Colonic mucosa (tissue), 4 donors: ENCODE results near the gene CNIH2. TPM values are rescaled to one million over a fixed set of nuclear protein-coding genes. Genes with fewer than 3 reads are reported as not detected.

Source experiments
- DNase-seq: peaks from one replicate; pipeline ENCODE4 v3.0.0-alpha.2; 2020
- H3K27ac ChIP-seq: fragments of 200-600 bp; one replicate; pipeline ENCODE4 v1.8.0; 2021
- H3K27me3 ChIP-seq: fragments of 200-600 bp; one replicate; pipeline ENCODE4 v1.8.0; 2021
- H3K36me3 ChIP-seq: fragments of 200-600 bp; one replicate; pipeline ENCODE4 v1.8.0; 2021
- H3K4me1 ChIP-seq: fragments of 200-600 bp; one replicate; pipeline ENCODE4 v1.8.0; 2021; ENCODE audit warnings: mild to moderate bottlenecking
- H3K4me3 ChIP-seq: fragments of 200-600 bp; one replicate; pipeline ENCODE4 v1.8.0; 2021
- H3K9ac ChIP-seq, 2 donors: one replicate each; pipeline ENCODE4 v1.7.0; 2013; ENCODE audit warnings: control low read depth in 2 of 2, low read depth in 2 of 2, low read length in 2 of 2
- H3K9me3 ChIP-seq: fragments of 200-600 bp; one replicate; pipeline ENCODE4 v1.8.0; 2021
- intact Hi-C: fragments of 100-400 bp; cut with DNase I; formaldehyde crosslinking; loops from one replicate; pipeline ENCODE4 v1.14.1; 2022
- total RNA-seq, 2 donors: library from RNA; stranded (reverse); fragmentation: NEBNext Ultra II Directional in 1 of 2; extraction: Animal tissue kit (Norgen Biotek cat#: 25700) in 1 of 2; gene quantifications; one replicate each; pipeline ENCODE4 v1.2.1, GENCODE V29; 2021
- TF ChIP-seq, protein P1 (sequence below): fragments of 200-600 bp; IDR thresholded peaks from one replicate; pipeline ENCODE4 v1.8.0; 2022; ENCODE audit warnings: antibody characterized with exemption, mild to moderate bottlenecking
- donor health status: healthy.
- donor health status: DM: no; HTN: no; CAD: no.
- donor health status: DM: no; HTN: no; CAD: no.

Gene CNIH2
- total RNA-seq, 2 donors from 2014 or later: 0.58 to 0.67 TPM

DNA sequence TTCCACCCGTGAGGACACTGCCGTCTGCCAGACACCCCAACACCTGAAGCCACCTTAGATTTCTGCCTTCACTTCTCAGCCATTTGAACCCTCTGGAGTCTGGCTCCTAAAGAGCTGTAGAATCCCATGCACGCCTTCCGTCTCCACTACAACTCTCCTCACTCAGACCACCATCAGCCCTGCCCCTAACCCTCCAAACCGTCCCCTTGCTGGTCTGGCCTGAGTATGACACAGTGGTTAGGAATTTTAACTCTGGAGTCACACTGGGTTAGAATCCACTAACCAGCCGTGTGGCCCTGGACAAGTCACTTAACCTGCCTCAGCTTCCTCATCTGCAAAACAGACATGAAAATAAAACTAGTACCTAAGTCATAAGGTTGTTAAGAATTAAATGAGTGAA is 3.0 kb downstream of the CNIH2 start:
- intact Hi-C loops: no loop called here
- no peak overlapping the region for H3K9ac ChIP-seq

DNA sequence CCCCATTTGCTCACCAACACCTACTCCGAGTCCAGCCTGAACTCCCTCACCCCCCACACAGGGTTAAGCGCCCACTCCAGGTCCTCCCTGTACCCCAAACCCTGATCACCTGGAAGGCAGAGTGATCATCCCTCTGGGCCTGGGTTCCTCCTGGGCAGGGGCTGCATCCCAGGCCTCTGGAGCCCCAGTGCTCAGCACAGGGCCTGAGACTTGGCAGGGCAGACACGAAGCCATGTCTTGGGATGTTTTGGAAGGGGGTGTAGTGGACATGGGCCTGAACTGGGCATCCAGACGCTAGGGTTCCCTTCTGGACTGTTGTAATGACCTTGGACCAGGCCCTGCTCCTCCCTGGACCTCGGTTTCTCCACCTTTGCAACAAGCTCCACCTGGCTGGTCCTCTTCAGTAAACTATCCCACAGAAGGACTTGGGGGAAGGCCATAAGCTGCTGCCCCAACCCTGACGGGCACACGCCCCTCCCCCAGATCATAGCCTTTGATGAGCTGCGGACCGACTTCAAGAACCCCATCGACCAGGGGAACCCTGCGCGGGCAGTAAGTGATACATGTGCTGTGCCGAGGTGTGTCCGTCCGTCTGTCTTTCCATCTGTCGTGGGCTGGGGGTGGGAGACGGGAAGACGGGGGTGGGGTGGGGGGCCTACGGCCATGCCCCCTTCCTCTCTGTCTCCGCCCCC is 3.9 kb downstream of the CNIH2 start:
- H3K4me3 ChIP-seq: no peak overlapping the region
- H3K9me3 ChIP-seq: no peaks in the 10 kb centered on the region
- no peak overlapping the region for H3K27ac ChIP-seq
- no peaks in the 10 kb centered on the region for H3K4me1 ChIP-seq
- TF ChIP-seq, protein P1, sequence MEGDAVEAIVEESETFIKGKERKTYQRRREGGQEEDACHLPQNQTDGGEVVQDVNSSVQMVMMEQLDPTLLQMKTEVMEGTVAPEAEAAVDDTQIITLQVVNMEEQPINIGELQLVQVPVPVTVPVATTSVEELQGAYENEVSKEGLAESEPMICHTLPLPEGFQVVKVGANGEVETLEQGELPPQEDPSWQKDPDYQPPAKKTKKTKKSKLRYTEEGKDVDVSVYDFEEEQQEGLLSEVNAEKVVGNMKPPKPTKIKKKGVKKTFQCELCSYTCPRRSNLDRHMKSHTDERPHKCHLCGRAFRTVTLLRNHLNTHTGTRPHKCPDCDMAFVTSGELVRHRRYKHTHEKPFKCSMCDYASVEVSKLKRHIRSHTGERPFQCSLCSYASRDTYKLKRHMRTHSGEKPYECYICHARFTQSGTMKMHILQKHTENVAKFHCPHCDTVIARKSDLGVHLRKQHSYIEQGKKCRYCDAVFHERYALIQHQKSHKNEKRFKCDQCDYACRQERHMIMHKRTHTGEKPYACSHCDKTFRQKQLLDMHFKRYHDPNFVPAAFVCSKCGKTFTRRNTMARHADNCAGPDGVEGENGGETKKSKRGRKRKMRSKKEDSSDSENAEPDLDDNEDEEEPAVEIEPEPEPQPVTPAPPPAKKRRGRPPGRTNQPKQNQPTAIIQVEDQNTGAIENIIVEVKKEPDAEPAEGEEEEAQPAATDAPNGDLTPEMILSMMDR: no peak
- intact Hi-C loops: loop anchor here (2.0 kb wide), 1 partner anchor 59 kb away; no protein-coding TSS in a partner anchor
- no peaks in the 10 kb centered on the region for H3K27me3 ChIP-seq
- H3K9ac ChIP-seq: no peak overlapping the region
- no peak for DNase-seq
- no peaks in the 10 kb centered on the region for H3K36me3 ChIP-seq

More for the DNA sequence above, 3.0 kb downstream of the CNIH2 start:
- Histone ChIP-seq H3K27ac (no peak overlapping the region), H3K36me3 (no peaks in the 10 kb centered on the region), H3K4me3 (no peak overlapping the region), H3K4me1 (no peaks in the 10 kb centered on the region), H3K27me3 (no peaks in the 10 kb centered on the region), H3K9me3 (no peaks in the 10 kb centered on the region)
- TF ChIP-seq, protein P1: no peak
- no peak for DNase-seq

DNA sequence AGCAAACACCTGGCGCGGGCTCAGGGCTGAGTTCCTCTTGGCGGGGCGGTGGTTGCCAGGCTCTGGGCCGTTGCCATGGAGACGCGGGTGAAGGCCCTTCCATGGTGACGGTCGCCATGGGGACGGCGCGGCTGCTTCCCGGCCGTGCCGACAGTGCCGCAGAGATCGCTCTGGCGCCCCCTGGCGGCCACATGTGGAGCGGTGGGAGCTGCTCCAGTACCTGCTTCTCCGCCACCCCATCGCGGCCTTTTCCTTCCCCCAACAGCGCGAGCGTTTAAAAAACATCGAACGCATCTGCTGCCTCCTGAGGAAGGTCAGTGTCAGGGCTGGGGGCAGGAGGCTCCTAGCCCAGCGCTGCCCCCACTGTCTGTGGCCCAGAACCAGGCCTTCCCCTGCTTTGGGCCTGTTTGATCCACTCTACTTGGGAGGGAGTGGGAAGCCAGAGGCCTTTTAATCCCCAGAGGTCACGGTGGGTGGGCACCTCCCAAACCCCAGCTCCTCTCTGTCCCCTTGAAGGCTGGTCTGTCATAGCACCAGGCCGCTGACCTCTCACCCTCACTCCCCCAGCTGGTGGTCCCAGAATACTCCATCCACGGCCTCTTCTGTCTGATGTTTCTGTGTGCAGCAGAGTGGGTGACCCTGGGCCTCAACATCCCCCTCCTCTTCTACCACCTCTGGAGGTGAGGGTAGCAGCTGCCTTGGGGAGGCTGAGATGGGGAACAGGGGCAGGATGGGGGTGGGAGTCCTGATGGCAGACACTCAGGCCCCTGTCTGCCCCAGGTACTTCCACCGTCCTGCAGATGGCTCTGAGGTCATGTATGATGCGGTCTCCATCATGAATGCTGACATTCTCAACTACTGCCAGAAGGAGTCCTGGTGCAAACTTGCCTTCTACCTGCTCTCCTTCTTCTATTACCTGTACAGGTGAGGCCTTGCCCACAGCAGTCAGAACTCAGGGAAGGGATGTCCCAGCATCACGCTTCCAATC is 4.8 kb downstream of the CNIH2 start:
- H3K4me1 ChIP-seq: peaks cover 2% of the 10 kb centered on the region
- H3K9ac ChIP-seq: peak overlapping the region in 1 of 2 donors; percentile 26
- no peak overlapping the region for H3K4me3 ChIP-seq
- peak; percentile 98 for DNase-seq
- no peaks in the 10 kb centered on the region for H3K36me3 ChIP-seq
- no peaks in the 10 kb centered on the region for H3K27me3 ChIP-seq
- TF ChIP-seq, protein P1: peak; percentile 95
- intact Hi-C loops: loop anchor here (2.0 kb wide), 1 partner anchor 60 kb away; no protein-coding TSS in a partner anchor
- H3K9me3 ChIP-seq: no peaks in the 10 kb centered on the region
- H3K27ac ChIP-seq: no peak overlapping the region

DNA sequence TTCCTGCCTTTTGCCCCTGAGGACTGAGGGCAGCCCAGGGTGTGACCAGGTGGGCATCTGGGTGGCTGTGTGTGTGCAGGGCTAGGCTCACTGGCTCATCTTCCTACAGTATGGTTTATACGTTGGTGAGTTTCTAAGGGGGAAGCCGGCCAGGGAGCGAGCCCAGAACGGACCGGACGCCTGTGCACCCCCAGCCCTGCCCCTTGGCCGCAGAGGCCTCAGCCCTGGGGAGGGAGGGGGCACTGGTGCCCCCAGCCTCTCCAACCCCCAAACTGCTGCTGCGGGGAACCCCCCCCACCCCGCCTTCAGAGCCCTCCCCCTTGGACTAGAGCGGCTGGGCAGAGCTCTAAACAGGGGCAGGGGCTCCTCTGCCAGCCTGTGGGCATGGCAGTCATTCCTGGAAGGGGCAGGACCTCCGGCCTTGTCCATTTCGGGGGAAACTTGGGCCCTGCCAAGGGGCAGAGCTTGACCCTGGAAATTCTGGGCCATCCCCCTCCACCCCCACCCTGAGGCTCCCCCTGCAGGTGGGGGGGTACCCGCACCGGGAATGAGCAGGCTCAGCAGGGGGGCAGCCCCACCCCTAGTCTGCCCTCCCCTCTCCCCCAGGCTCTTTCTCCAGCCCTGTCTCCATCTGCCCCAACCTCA is 5.6 kb downstream of the CNIH2 start:
- DNase-seq: no peak
- H3K27me3 ChIP-seq: no peaks in the 10 kb centered on the region
- intact Hi-C loops: loop anchor here (2.0 kb wide), 1 partner anchor 61 kb away; no protein-coding TSS in a partner anchor
- no peak overlapping the region for H3K27ac ChIP-seq
- TF ChIP-seq, protein P1: no peak
- H3K9me3 ChIP-seq: no peaks in the 10 kb centered on the region
- no peaks in the 10 kb centered on the region for H3K36me3 ChIP-seq
- peaks cover 6% of the 10 kb centered on the region for H3K4me1 ChIP-seq
- H3K4me3 ChIP-seq: no peak overlapping the region
- no peak overlapping the region for H3K9ac ChIP-seq

DNA sequence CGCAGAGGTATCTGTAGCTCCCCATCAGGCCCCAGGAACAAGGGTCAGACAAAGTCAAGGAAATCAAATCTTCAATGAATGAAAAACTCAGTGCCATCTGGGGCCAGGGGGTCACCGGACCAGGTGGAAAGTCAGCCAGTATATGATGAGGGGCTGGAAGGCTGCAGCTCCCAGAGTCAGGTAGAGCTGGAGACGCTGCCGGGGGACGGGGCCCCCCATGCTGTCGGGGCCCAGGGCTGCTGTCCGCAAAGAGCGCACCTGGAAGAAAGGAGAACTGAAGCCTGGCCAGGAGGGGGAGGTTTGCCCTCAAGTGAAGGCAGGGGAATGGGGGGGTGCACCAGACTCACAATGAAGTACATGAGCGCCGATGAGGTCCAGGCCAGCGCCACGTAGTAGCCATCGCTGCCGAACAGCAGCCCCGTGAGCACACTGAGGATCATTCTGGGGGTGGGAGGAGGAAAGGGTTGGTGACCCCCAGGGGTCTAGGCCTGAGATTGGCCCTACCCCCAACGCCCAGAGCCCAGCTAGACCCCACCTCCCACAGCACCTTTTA is 6.6 kb downstream of the CNIH2 start:
- H3K36me3 ChIP-seq: no peaks in the 10 kb centered on the region
- no peaks in the 10 kb centered on the region for H3K27me3 ChIP-seq
- intact Hi-C loops: no loop called here
- DNase-seq: no peak
- no peaks in the 10 kb centered on the region for H3K9me3 ChIP-seq
- no peak overlapping the region for H3K9ac ChIP-seq
- TF ChIP-seq, protein P1: no peak
- no peak overlapping the region for H3K27ac ChIP-seq
- peaks cover 6% of the 10 kb centered on the region for H3K4me1 ChIP-seq
- no peak overlapping the region for H3K4me3 ChIP-seq
